WTC11 (cell line): Measurements from ENCODE around the gene DTNB.

Experiments used
- TEAD1 ChIP-seq: sonication (generic); formaldehyde crosslinking; IDR thresholded peaks from 2 replicates; pipeline ENCODE4 v1.8.0; 2022; ENCODE audit warnings: mild to moderate bottlenecking, missing genetic modification reagents
- TF ChIP-seq, protein P1 (sequence below): sonication (generic); formaldehyde crosslinking; IDR thresholded peaks from 2 replicates; pipeline ENCODE4 v1.8.0; 2022; ENCODE audit warnings: mild to moderate bottlenecking, missing genetic modification reagents
- TF ChIP-seq, protein P2 (sequence below): sonication (generic); formaldehyde crosslinking; IDR thresholded peaks from 2 replicates; pipeline ENCODE4 v1.8.1; 2022; ENCODE audit warnings: low read depth, missing genetic modification reagents, borderline replicate concordance
- TF ChIP-seq, protein P3 (sequence below): fragments of 200-600 bp; IDR thresholded peaks from 2 replicates; pipeline ENCODE4 v1.8.0; 2022; ENCODE audit warnings: antibody characterized with exemption

DNA sequence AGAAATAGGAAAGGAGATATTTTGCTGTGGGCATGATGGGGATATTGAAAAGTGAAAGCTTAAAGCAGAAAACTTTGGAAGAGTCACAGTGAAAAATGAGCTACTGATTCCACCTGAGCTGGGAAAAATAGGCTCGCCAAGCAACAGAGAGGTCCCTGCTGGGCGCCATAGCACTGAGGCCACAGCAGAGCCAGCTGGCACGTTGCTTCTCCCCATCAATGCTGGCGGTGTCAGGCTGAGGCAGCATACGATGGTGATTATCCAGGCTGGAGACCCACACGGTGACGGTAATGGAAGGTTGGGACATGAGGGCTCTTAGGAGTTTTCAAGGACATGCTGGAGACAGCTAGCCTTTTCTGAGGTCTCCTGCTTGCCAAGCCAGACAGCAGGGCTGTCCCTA, 25.8 kb upstream of the DTNB start:
- TF ChIP-seq TEAD1 (CRISPR knock-in tag) = no peak
- TF ChIP-seq, protein P1, sequence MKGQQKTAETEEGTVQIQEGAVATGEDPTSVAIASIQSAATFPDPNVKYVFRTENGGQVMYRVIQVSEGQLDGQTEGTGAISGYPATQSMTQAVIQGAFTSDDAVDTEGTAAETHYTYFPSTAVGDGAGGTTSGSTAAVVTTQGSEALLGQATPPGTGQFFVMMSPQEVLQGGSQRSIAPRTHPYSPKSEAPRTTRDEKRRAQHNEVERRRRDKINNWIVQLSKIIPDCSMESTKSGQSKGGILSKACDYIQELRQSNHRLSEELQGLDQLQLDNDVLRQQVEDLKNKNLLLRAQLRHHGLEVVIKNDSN (CRISPR knock-in tag) = no peak
- TF ChIP-seq, protein P2, sequence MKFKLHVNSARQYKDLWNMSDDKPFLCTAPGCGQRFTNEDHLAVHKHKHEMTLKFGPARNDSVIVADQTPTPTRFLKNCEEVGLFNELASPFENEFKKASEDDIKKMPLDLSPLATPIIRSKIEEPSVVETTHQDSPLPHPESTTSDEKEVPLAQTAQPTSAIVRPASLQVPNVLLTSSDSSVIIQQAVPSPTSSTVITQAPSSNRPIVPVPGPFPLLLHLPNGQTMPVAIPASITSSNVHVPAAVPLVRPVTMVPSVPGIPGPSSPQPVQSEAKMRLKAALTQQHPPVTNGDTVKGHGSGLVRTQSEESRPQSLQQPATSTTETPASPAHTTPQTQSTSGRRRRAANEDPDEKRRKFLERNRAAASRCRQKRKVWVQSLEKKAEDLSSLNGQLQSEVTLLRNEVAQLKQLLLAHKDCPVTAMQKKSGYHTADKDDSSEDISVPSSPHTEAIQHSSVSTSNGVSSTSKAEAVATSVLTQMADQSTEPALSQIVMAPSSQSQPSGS (CRISPR knock-in tag) = no peak
- TF ChIP-seq, protein P3, sequence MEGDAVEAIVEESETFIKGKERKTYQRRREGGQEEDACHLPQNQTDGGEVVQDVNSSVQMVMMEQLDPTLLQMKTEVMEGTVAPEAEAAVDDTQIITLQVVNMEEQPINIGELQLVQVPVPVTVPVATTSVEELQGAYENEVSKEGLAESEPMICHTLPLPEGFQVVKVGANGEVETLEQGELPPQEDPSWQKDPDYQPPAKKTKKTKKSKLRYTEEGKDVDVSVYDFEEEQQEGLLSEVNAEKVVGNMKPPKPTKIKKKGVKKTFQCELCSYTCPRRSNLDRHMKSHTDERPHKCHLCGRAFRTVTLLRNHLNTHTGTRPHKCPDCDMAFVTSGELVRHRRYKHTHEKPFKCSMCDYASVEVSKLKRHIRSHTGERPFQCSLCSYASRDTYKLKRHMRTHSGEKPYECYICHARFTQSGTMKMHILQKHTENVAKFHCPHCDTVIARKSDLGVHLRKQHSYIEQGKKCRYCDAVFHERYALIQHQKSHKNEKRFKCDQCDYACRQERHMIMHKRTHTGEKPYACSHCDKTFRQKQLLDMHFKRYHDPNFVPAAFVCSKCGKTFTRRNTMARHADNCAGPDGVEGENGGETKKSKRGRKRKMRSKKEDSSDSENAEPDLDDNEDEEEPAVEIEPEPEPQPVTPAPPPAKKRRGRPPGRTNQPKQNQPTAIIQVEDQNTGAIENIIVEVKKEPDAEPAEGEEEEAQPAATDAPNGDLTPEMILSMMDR = no peak
